CD4-positive, alpha-beta T cell treated with Interleukin-17A for 1 hour (primary cell): Measurements from ENCODE around the gene FKBP6.
"Not testable (repeated sequence)": the region's sequence is repeated elsewhere in the genome, so short reads cannot be mapped to it uniquely, and the experiment has no call there.

Experiments used
- DNase-seq: peaks from one replicate; pipeline ENCODE4 v3.0.0-alpha.2; 2020

FKBP6 gene

DNA sequence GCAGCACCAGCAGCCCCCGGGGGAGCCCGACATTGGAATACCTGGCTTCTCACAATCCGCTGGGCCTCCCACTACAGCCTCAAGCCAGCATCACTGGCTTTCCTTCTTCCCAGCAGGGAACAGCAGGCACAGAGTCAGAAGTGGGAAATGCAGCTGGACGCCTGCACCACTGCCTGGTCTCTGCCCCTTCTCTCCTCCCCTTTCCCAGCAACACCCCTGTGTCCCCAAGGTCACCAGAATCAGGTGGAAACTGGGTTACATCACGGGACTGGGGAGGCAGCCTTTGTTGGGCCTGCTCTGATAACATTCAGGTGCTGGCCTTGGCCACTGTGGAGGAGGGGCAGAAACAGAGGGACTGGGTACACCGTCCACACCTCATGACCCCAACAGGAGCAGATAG lies 2.5 kb upstream of the FKBP6 start:
- not testable (repeated sequence) for DNase-seq

DNA sequence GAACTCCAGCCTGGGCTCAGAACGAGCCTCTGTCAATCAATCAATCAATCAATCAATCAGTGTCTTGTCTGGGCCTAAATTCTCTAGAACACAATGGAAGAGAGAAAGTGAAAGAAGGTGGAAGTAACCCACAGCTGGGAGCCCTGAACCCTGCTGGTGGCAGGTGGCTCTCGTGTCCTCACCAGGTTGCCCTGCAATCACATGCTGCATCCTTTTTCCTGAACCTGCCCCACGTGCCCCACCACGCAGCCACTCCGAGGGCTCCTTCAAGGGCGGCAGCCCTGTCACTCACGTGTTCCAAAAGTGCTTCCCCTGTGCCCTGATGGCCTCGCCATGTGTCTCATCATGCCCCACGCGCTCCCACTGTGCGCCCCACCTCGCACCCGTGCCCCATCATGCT lies 512 bp upstream of the FKBP6 start:
- DNase-seq = not testable (repeated sequence)

DNA sequence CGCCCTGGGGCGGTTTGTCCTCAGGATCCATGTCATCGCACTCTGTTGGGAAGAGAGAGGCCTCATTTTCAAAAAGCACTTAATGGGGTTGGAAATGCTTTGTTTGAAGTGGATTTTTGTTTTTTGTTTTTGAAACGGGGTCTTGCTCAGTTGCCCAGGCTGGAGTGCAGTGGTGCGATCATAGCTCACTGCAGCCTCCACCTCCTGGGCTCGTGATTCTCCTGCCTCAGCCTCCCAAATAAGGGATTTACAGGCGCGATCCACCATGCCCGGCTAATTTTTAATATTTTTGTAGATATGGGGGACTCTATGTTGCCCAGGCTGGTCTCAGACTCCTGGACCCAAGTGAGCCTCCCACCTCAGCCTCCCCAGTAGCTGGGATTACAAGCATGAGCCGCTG lies 735 bp downstream of the FKBP6 start:
- DNase-seq = no peak

DNA sequence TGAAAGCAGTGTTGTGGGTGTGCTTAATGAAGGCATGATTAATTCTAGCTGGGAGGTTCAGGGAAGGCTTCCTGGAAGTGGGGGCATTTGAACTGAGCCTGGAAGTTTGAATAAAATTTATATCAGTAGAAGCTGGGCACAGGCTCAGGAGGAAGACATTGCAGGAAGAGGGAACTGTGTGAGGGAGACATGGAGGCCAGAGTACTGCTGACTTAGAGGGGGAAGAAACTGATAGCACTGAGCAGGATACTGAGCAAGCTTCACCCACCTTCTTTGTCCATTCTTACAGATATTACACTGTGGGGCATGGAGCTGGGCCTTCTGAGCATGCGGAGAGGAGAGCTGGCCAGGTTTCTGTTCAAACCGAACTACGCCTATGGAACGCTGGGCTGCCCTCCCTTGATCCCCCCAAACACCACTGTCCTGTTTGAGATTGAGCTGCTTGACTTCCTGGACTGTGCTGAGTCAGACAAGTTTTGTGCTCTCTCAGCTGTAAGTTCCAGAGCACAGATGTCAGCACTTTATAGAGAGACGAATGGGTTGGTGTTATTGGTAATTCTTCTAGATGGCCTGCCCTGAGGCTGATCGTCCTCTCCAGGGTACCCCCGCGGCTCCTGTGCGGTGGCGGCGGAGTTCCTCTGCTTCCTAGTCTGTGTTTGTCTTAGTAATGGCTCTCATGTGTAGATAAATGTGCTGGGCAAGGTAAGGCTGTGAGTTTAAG lies 2.1 kb downstream of the FKBP6 start:
- no peak for DNase-seq

DNA sequence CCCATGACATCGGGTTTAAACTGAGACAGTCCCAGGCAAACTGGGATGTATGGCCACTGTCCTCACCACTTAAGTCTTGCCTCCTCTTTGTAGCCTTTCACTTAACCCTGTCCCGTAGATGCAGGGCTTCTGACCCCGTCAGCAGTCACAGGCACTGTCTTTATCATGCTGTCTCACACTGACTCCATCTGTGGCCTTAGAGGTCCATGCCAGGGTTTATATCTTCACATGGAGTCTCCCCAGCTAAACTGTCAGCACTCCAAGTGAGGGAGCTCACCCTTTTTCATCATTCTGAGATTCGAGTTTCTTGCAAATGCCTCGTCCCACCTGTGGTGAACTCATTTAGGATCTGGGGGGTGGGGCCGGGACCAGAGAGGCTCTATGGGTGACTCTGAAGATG lies 2.8 kb downstream of the FKBP6 start:
- DNase-seq = no peak

DNA sequence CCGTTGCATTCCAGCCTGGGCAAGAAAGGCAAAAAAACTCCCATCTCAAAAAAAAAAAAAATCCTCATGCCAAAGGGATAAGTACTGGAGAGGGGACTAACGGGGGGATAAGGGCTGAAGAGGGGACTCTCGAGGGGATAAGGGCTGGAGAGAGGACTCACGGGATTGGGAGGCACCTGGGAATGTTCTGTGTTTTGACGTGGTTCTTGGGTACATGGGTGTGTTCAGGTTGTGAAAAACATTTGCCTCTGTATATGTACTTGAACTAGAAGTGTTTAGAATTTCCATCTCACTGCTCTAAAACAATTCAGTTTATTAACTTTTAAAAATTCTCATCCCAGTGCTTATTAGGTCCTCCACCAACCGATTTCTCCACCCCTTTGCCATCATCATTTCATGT lies 4.5 kb downstream of the FKBP6 start:
- no peak for DNase-seq

DNA sequence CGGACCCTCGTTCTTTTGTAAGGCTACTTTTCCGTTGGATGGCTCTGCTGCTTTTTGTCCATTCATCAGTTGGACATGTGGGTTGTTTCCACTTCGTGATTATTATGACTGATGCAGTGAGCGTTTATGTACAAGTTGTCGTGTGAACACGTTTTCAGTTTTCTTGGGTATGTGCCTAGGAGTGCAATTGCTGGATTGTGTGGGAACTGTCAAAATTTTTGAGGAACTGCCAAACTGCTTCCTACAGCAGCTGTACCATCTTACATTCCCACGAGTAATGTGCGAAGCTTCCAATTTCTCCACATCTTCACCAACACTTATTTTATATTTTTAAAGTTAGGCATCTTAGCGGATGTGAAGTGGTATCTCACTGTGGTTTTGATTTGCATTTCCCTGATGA lies 10.4 kb downstream of the FKBP6 start:
- DNase-seq = no peak

DNA sequence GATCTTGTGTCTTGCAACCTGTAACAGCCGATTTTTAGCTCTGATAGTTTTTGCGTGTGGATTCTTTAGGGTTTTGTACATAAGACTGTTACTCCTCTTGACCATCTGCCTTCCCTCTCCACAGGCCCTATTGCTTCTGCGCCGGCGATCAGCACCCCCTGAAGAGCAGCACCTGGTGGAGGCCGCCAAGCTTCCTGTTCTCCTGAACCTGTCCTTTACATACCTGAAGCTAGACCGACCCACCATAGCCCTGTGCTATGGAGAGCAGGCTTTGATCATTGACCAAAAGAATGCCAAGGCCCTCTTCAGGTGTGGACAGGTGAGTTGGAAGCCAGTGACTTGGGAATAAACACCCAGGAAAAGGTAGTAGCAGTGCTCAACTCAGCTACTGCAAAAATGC lies 12.6 kb downstream of the FKBP6 start:
- no peak for DNase-seq

DNA sequence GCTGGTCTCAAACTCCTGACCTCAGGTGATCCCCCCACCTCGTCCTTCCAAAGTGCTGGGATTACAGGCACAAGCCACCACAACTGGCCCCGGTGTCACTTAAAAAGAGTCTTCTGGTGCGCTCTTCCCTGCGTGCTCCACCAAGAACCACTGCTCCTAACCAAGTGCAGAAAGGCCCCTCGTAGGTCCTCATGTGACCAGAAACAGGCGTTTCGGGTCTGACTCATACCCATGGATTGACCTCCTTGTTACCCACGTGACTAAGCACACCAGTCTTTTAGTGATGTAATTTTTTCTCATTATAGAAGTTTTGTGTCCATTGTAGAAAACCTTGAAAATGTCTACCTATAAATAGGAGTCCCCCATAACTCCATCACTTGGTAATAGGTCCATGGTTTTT lies 13.9 kb downstream of the FKBP6 start:
- no peak for DNase-seq

DNA sequence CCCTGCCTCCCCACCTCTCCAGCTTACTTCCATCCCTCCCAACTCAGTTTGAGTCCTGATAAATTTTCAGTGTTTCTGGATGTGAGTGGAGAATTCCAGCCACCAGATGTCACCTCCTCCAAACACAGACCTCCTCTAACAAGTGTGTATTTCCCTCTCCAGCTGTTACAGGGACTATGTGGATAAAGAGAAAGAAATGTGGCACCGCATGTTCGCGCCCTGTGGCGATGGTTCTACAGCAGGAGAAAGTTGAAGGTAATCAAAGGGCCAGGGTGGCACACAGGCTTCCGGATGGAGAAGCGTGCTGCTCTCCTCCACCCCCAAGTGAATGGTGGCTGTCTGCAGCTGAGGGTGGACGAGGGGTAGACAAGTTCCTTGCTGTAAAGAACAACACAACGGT lies 14.7 kb downstream of the FKBP6 start:
- no peak for DNase-seq

DNA sequence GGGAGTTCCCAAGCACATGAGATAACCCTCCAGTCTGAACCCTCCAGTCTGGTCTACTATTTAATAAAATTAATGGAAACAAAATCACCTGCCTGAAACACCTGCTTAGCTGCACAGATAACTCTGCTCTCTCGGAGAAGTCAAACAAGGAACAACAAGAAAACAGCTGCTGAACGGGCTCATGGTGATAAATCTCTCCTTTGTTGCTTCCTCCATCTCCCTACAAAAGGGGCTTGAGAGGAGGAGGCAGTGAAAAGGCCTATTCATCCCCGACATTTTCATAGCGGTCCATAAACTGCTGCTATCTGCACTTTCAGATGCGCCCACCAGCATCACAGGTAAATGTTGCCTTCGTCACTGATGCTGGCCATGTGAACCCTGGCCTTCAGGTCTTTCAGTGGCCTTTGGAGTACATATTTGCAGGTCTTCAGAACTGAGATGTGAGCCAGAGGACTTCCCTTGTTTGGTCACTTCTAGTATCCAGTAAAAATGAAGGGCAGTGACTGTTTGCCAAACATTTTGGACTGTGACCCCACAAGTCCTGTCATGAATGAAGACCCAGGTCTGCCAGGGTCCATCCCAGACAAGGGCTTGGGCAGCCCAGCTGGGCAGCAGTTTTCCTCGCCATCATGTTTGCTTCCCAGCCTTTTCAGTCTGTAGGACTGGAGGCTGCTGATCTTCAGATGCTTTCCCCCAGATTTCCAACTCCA lies 15.9 kb downstream of the FKBP6 start:
- no peak for DNase-seq

DNA sequence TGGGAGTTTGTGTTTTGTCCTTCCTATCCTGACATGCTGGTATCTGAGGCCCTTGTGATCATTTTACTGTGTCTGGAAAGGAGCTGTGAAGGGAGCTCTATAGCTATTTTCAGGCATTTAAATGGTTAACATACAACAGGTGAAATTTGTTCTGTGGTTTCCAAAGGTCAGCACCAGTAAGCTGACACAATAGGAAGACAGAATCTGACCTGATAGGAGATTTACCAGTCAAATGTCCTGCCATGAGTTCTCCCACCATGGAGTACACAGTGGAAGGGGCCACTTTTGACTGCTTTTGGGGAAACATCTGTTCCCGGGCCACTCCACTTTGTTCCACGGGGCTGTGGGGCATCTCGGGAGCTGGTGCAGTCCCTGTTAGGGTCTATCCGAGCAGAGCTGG lies 17.6 kb downstream of the FKBP6 start:
- no peak for DNase-seq

DNA sequence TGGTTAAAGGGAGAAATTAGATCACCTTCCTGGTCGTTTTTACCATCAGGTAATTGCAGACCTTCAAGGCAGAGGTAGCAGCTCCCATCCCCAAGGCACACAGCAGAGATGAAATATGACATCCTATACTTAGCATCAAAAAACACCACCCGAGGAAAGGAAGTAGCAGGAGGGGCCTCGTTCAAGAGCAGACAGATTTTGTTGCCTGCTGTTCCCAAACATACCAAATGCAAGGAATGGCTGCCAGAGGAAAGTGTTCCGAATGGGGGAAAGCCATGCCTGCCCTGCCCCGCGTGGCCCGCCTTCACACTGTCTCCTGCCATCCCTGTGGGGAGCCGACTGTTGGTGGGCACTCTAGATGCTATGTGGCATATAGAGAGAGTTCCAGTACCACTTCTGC lies 18.0 kb downstream of the FKBP6 start:
- no peak for DNase-seq

DNA sequence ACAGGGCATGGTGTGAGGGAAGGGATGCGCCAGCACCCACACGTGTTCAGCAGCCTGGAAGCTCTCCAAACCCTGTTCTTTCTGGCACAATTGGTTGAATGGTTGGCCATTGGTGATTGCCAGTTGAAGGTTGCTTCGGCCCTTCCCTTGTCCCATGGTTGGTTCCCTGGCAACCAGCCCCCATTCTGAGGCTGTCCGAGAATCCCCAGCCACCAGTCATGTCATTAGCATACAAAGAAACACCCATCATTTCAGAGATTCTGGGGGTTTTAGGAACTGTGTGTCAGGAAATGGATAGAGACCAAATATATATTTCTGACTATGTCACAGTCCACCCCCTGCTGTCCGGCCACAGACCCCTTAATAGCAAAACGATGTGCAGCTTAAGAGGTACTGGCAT lies 21.8 kb downstream of the FKBP6 start:
- DNase-seq = no peak

DNA sequence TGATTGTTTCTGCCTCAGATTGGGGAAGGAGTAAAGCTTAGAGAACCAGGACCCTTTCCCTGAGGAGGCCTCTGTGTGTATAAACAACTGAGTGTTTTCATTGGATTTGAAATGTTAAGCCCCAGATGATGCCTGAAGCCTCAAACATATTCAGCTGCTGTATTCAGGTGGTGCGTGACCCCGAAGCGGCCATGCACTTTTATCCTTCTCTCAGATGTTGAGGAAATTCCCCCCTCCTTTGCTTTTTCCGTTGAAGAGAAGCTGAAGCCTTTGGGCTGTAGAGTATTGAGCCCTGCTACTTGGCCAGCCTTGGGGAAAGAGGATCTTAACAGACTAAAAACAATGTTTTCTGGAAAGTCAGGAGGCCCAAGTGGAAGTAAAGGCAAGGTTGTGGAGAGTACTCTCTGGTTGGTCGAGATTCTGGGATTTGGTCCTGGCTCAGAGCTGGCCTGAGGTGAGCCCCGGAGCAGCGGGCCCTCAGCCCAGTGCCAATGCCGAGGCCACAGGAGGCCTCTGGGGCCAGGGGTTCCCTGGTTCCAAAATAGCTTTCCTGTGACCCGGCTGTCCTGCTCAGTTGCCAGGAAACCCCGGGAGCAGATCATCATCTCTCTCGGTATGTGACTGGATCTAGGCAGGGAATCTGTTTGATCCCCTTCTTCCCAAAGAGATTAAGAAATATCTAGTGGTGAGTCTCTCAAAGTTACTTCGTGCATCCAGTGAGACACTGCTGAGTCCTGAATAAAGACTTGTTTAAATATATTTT lies 22.5 kb downstream of the FKBP6 start:
- no peak for DNase-seq

DNA sequence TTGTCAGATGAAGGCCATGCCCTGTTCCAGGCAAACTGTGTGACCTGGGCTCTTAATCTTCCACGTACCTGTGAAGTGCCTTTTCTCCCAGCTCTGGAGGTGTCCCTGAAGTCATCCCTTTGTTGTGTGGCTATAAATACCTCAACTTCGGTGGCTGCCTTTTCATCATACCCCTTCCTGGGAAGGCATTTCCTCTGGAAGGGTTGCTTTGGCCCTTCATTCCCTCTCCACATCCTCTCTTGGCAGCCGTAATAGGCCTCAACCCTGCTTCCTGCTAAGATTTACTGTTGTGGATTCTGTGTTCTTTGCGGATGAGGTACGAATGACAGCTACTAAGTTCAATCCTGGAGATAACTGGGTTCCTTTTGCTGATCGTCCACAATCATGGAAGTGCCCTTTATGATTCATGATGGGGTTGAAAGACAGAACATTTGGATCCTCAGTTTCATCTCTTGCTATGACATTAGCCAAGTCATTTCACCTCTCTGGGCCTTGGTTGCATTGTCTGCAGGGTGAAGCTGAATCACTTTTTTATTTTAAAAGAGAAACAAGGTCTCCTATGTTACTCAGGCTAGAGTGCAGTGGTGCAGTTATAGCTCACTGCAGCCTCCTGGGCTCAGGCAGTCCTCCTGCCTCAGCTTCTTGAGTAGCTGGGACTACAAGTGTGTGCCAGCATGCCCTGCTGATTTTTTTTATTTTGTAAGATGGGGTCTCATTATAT lies 23.6 kb downstream of the FKBP6 start:
- DNase-seq = no peak

DNA sequence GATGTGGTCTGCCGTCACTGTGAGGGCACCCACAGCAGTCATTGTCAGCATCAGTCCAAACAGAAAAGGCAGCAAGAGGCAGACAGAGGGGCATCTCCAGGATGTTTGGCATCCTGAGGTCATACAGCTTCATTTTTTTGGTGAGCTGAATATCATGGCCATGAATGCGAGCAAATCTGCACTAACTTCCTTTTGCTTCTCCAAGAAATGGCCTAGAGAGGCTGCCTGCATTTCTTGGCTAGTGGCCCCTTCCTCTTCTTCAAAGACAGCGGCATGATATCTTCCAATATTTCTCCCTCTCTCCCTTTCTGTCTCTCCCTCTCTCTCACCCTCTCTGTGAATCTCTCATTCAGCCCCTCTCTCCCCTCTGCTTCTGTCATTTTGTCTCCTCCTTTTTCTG lies 24.8 kb downstream of the FKBP6 start:
- no peak for DNase-seq

DNA sequence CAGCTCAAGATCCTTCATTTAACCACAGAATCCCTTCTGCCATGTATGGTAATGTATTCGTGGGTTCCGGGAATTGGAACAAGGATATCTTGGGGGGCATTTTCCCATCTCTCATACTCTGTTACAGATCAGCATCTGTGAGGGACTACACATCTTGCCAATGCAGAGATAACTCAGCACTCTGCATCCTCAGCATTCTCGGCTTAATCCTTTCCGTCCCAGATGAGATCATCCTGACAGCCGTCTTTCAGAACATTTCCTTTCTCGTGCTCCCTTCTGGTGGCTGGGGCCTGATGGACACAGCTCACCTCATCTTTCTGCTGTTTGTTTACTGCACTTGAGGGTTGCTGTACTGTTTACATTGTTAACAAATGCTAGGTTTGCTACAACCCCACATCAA lies 25.3 kb downstream of the FKBP6 start:
- no peak for DNase-seq

DNA sequence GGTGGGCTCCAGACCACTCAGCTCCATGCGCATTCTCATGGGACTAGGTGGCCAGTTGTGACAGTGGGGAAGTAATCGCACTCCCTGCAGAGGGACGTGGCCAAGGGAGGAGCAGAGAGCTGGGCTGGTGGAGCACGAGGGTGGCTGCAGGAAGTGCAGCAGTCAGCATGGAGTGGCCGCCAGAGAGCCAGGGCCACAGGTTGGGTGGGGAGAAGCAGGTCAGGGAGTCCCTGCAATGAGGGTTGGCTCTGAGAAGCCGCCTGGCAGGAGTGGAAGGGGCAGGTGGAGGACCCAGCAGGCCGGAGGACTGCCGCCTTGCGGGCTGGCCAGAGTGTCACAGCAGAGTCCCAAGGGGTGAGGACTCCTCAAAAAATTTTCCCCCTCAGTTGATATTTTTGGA lies 26.2 kb downstream of the FKBP6 start:
- no peak for DNase-seq

DNA sequence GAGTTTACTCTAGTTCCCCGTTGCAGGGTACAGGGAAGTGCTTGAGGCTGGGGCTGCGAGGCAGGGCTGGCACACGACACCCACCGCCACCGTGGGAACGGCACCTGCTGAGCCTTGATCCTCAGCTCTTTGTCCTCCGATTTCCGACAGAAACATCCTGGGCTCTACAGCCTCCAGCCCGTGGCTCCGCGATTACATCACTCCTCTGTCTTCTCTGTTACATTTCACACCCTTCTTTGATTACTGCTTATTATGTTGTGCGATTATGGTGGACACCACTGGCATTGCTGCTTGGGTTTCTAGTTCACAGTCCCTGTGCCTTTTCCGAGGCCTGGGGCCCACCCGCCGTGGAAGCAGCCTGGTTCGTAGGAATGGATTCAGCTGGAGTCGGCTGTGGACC lies 26.9 kb downstream of the FKBP6 start:
- no peak for DNase-seq

DNA sequence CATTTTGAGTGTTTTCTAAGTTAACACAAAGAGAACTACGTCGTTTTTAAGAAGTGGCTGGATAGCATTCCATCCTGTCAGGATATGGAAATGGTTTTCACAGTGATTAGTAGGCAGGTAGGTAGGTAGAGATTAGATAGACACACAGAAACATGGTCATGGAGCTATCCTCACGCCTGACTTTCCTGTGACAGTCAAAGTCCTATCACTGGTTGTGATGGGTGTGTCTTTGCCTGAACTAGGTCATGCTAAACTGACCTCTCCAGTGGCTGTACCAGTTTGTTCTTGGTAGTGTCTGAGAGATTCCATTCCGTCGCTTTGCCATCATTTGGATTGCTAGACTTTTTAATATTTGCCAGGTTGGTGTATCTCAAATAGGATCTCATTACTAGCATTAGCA lies 28.2 kb downstream of the FKBP6 start:
- no peak for DNase-seq

DNA sequence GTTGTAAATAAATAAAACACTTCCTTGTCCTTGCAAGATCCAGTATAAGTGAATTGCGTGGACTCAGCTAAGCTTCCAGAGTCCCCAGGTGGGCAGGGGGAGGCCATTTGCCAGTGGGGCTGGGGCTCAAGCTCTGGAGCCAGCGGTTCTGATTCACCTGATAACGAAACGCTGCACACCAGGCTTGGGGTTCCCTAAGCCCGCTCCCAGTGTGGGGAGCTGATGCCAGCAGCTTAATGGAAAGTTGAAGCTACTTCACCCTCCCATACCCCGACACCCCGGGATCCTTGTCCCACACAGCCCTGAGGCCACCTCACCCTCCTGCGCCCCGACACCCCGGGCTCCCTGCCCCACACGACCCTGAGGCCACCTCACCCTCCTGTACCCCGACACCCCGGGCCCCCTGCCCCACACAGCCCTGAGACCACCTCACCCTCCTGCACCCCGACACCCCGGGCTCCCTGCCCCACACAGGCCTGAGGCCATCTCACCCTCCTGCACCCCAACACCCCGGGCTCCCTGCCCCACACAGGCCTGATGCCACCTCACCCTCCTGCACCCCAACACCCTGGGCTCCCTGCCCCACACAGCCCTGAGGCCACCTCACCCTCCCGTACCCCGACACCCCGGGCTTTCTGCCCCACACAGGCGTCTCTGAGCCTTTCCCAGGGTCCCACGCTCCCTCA lies 30.8 kb downstream of the FKBP6 start:
- no peak for DNase-seq

DNA sequence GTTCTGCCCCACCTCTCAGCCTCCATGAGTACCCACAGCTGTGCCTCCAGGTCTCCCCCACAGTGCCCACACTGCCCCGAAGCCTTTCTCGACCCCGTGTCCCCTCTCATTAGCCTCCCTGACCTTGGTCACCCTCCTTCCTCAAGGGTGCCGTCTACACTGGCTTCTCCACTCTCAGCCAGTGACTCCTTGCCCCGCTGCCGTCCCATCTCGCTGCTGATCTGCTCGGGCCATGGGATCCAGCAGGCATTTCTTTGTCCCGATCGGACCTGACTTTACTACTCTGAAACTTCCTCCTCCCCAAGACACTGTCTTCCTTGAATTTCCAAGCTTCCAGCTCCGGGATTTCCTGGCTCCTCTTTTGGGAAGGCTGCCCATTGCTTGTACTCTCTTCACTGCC lies 31.3 kb downstream of the FKBP6 start:
- no peak for DNase-seq
